GM12864 (cell line): ENCODE data around the gene IKBIP.

Experiments used
- DNase-seq: peaks from one replicate; pipeline ENCODE4 v3.0.0-alpha.2; 2011; ENCODE audit warnings: low read depth
- H3K4me3 ChIP-seq: 2 replicates; pipeline ENCODE4 v1.5.1; 2011; ENCODE audit warnings: mild to moderate bottlenecking, low read depth, low read length, control low read depth
- TF ChIP-seq, protein P1 (sequence below): IDR thresholded peaks from 2 replicates; pipeline ENCODE4 v1.5.1; 2011; ENCODE audit warnings: low read depth, mild to moderate bottlenecking, moderate library complexity, low read length, control low read depth, inconsistent platforms; ENCODE audit errors: missing control alignments

Gene IKBIP

GRCh38 chr12:98678236-98678945, 33.8 kb upstream of the IKBIP start:
- DNase-seq = no peak
- no peak overlapping the region for H3K4me3 ChIP-seq
- TF ChIP-seq, protein P1, sequence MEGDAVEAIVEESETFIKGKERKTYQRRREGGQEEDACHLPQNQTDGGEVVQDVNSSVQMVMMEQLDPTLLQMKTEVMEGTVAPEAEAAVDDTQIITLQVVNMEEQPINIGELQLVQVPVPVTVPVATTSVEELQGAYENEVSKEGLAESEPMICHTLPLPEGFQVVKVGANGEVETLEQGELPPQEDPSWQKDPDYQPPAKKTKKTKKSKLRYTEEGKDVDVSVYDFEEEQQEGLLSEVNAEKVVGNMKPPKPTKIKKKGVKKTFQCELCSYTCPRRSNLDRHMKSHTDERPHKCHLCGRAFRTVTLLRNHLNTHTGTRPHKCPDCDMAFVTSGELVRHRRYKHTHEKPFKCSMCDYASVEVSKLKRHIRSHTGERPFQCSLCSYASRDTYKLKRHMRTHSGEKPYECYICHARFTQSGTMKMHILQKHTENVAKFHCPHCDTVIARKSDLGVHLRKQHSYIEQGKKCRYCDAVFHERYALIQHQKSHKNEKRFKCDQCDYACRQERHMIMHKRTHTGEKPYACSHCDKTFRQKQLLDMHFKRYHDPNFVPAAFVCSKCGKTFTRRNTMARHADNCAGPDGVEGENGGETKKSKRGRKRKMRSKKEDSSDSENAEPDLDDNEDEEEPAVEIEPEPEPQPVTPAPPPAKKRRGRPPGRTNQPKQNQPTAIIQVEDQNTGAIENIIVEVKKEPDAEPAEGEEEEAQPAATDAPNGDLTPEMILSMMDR = no peak

- DNase-seq = no peak
- H3K4me3 ChIP-seq = no peak overlapping the region
- TF ChIP-seq, protein P1 = no peak
Measured at GRCh38 chr12:98674841-98675240, 30.3 kb upstream of the IKBIP start.

DNA sequence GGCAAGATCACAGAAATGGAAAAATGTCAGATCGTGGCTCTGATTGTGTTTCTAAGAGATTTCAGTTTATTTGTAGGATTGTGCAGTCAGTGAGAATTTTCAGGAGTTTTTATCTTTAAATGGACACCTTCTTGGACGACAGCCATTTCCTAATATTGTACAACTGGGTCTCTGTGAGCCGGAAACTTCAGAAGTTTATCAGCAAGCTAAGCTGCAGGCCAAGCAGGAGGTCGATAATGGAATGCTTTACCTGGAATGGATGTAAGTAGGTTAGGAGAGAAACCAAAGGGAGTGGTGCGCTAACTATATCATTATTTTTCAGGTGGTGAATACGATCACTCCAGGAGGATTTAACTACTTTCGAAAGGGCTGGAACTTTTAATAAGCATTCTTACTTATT, 26.9 kb upstream of the IKBIP start:
- DNase-seq = no peak
- TF ChIP-seq, protein P1 = no peak

DNA sequence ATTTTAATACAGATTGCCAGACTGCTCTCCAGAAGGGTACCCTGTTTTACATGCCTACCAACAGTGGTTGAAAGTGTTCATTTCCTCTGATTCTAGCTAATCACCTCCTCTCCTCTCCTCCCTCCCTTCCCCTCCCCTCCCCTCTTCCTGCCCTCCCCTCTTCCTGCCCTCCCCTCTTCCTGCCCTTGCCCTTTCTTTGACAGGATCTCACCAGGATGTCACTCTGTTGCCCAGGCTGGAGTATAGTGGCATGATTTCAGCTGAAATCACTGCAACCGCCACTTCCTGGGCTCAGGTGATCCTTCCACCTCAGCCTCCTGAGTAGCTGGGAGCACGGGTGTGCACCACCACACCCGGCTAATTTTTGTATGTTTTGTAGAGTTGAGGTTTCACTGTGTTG, 25.2 kb upstream of the IKBIP start:
- TF ChIP-seq, protein P1 = no peak
- no peak overlapping the region for H3K4me3 ChIP-seq
- no peak for DNase-seq

More for the DNA sequence above, 26.9 kb upstream of the IKBIP start:
- no peak overlapping the region for H3K4me3 ChIP-seq

DNA sequence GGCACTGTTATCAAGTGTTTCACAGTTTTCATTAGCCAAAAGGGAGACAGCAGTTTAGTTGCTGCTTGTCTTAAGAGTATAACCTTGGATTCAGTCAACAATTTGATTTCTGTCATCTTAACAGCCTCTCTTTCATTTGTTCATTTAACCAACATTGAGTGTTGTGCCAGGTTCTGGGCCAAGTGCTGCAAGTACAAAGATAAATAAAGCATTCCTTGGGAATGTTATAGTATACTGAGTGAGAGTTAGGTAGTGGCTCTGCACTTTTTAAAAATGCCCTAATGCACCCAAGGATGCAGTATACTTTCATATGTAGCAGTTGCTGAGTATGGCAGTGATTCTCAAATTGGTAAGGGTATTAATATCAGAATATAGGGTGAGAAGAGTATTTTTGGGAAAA, 15.9 kb upstream of the IKBIP start:
- H3K4me3 ChIP-seq = no peak overlapping the region
- TF ChIP-seq, protein P1 = no peak
- no peak for DNase-seq

GRCh38 chr12:98656289-98657101, 11.9 kb upstream of the IKBIP start:
- TF ChIP-seq, protein P1 = no peak
- no peak for DNase-seq
- H3K4me3 ChIP-seq = no peak overlapping the region
